ENCODE data around the gene CCDC39.

The CCDC39 gene

DNA sequence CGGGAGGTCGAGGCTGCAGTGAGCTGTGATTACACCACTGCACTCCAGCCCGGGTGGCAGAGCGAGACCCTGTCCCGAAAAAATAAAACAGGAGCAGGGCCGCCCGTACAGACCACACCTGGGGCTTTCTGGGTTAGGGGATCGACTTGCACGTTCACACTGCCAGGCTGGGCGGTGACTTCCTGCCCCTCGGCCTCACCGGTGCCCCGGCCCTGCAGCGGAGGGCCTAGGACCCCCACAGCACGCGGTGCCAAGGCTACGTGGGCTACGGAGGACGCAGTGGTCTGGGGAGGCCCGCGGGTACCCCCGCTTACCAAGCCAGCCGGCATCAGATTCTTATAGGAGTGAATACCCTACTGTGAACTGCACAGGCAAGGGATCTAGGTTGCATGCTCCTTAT, 88.9 kb downstream of the CCDC39 start:
- no peak overlapping the region for H3K4me3 ChIP-seq (ENCODE audit: low read length)
- TF ChIP-seq, protein P1, sequence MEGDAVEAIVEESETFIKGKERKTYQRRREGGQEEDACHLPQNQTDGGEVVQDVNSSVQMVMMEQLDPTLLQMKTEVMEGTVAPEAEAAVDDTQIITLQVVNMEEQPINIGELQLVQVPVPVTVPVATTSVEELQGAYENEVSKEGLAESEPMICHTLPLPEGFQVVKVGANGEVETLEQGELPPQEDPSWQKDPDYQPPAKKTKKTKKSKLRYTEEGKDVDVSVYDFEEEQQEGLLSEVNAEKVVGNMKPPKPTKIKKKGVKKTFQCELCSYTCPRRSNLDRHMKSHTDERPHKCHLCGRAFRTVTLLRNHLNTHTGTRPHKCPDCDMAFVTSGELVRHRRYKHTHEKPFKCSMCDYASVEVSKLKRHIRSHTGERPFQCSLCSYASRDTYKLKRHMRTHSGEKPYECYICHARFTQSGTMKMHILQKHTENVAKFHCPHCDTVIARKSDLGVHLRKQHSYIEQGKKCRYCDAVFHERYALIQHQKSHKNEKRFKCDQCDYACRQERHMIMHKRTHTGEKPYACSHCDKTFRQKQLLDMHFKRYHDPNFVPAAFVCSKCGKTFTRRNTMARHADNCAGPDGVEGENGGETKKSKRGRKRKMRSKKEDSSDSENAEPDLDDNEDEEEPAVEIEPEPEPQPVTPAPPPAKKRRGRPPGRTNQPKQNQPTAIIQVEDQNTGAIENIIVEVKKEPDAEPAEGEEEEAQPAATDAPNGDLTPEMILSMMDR (conservative IDR thresholded peaks at IDR 0.05; ENCODE audit: low read depth, low read length): no peak
- DNase-seq (ENCODE audit: low read depth): no peak

DNA sequence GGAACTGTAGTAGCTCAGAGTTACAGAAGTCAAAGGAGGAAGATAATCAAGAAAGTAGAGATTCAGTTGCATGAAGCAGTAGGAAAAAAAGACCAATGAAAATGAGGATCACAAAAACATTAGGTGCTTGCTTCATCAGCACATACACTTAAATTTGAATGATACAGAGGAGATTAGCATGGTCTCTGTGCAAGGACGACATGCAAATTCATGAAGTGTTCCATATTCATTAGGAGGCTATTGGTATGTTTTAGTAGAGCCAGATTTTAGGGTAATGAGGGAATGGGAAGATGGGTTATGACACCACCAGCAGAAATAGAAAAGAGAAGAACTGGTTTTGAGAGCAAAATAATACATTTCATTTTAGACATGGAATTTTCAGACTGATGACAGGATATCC, 98.4 kb downstream of the CCDC39 start:
- DNase-seq (ENCODE audit: low read depth): no peak
- no peak overlapping the region for H3K4me3 ChIP-seq (ENCODE audit: low read length)
- TF ChIP-seq, protein P1 (conservative IDR thresholded peaks at IDR 0.05; ENCODE audit: low read depth, low read length): no peak

DNA sequence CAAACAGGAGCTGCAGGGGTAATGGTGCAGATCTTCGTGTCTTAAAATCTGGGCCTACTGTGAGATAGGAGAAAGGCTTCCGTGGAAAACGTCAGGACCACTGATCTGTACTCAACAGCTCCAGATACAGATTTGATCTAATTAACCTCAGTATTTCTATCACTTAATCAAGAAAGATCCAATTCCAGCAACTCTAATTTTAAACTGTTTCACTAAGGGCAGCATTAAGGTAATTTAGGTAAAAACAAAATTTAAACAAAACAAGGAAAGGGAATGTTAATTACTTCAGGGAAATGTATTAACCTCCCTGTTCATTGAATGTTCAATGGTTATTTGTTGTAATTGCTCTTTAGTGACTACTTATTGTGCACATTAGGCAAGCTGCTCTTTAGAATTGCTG, 103.7 kb downstream of the CCDC39 start:
- TF ChIP-seq, protein P1 (conservative IDR thresholded peaks at IDR 0.05; ENCODE audit: low read depth, low read length): no peak
- no peak for DNase-seq (ENCODE audit: low read depth)
- H3K4me3 ChIP-seq (ENCODE audit: low read length): no peak overlapping the region

DNA sequence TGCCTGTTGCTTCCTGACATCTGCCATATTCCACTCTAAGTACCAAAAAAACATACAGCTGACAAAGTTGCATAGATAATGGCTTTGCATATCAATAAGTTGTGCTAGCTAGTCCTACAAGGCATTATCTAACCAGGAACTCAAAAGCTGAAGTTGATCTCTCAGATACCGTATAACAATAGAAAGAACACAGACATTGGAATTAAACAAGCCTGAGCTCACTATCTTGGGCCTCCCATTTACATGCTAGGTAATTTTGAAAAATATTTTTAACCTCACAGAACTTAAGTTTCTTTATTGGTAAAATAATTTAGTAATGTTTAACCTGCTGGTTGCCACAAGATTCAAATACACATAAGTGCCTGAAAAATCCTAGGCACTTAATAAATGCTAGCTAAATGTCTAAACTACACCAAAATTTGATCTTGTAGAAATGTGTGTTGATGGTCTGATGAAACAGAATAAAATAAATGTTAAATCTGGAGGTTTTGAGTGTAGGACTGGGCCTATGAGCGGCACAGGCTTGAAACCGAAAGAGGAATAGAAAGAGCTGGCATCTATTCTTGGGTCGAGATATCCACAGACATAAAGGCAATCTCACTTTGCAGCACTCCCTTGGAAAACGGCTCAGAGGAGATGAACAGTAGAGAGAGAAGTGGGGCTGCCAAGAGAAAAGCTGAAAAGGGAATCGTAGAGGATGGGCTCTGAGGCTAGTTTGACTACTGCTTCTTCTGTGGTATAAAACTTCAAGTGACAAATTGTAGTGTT, 107.3 kb downstream of the CCDC39 start:
- no peak overlapping the region for H3K4me3 ChIP-seq (ENCODE audit: low read length)
- TF ChIP-seq, protein P1 (conservative IDR thresholded peaks at IDR 0.05; ENCODE audit: low read depth, low read length): no peak
- DNase-seq (ENCODE audit: low read depth): no peak

DNA sequence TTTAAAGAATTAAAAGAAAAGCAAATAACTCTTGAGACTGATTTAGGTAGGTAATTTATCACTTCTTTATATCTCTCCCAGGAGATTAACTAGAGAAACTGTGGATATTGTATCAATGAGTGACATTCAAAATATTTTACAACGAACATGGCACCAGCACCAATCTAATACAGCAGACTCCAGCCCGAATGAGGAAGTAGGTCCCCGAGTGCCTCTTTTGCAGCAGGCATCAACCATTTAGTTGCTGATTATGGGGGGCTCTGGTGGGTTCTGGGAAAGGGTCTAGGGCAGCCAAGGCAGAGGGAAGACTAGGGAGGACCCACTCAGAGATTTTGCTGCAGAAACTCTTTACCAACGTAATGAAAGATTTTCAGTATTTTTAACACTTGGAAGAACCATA, 109.1 kb downstream of the CCDC39 start:
- no peak for DNase-seq (ENCODE audit: low read depth)
- no peak overlapping the region for H3K4me3 ChIP-seq (ENCODE audit: low read length)
- TF ChIP-seq, protein P1 (conservative IDR thresholded peaks at IDR 0.05; ENCODE audit: low read depth, low read length): no peak

DNA sequence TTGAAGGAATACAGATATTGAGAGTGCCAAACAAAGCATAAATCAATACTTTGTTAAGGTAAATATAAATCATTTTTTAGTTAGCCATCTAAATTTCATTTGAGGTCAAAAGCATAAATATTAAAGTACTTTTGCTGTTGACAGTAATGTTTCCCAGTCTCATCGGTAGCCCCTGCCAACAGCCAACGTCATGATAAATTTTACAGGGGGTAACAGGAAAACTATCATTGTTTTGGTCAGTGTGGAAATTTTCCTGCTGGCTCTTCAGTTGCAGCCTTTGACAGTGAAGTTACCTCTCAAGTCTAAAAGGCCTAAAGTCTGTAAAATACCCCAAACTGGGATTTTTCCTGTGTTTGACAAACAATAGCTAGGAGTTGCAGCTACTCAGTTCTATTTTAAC, 114.6 kb downstream of the CCDC39 start:
- no peak overlapping the region for H3K4me3 ChIP-seq (ENCODE audit: low read length)
- TF ChIP-seq, protein P1 (conservative IDR thresholded peaks at IDR 0.05; ENCODE audit: low read depth, low read length): no peak
- DNase-seq (ENCODE audit: low read depth): no peak
